Right forelimb (tissue), 1 donor: ENCODE results near the gene SHF.
"Not testable (repeated sequence)": the region's sequence is repeated elsewhere in the genome, so short reads cannot be mapped to it uniquely, and the experiment has no call there.

ENCODE experiments used
- DNase-seq: peaks from one replicate; pipeline ENCODE4 v3.0.0-alpha.2; 2018

SHF gene

DNA sequence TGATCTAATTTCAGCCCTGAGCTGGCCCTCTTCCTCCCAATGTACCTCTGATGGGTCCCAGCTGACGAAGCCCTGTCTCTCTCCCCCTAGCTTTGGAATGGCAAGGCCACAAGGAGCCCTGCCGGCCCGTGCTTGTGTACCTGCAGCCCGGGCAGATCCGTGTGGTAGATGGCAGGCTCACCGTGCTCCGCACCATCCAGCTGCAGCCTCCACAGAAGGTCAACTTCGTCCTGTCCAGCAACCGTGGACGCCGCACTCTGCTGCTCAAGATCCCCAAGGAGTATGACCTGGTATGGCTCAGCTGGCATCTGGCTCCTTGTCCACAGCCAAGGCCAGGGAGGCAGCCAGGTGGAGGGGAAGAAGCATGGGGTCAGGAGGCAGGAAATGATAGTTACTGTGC lies 43.8 kb downstream of the SHF start:
- DNase-seq: no peak

DNA sequence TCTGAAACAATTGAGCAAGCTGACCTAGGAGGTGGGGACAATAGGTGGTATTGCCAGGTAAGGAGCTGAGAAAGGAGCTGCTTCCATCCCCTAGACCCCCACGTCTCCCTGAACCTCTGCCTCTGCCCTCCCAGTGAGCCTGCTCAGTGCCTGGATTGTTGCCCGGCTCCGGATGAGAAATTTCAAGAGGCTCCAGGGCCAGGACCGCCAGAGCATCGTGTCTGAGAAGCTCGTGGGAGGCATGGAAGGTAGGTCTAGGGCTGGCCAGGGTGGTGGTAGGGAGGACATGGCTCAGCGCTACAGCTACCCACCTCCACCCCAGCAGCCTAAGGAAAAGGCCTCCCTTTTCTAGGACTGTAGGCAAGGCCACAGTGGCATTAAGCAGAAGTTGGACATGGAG lies 44.7 kb downstream of the SHF start:
- no peak for DNase-seq

DNA sequence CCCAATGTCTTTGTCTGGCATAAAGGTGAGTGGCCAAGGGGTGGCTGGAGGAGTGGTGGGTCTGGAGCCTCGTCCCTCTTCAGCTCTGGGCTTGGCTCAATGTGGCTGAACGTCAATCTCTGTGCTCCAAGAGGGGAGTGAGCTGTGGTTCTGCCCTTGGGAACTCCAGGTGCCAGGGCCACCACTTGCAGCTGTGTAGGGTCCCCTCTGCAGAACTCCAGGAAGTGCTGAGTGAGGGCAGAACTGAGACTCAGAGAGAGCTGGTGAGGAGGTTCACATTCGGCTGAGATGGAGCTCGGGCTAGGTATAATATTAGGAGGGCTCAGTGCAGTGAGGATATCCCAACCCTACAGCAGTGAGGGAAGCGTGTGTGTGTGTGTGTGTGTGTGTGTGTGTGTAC lies 46.4 kb downstream of the SHF start:
- no peak for DNase-seq

DNA sequence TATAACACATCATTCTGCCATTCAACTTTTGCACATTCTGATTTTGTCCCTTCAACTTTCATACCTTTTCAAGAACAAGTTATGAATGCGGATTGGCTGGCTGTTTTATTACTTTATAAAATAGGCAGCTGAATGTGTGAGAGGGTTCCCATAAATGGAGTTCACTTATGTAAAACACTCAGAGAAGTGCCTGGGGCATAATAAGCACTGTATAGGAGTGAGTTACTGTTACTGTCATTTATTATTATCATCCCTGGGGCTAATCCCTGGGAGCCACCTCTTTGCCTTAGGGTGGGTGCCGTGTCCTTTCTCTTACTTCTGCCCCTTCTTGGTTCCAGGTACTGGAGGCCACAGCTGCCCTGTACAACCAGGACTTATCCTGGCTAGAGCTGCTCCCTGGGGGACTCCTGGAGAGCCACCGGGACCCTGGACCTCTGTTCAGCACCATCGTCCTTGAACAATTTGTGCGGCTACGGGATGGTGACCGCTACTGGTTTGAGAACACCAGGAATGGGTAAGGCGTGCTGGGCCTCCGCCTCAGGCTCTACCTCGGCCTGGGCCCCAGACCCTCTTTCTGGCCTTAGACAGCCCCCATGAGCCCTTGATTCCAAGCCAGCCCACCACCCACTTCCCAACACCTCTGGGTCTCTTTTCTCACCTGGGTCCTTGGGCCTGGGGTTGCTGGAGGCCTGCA lies 47.1 kb downstream of the SHF start:
- no peak for DNase-seq

DNA sequence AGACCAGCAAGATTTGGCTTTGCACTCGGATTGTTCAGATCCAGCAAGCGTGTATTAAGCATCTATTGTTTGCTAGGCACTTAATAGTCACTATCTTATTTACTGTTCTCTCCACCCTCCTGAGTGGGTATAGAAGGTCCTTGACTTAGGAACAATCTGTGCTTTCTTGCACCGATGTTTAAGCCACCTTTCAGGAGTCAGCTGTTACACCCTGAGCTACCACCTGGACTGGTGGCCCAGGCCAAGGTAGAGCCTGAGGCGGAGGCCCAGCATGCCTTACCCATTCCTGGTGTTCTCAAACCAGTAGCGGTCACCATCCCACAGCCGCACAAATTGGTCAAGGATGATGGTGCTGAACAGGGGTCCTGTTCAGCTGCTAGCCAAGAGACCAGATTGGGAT lies 48.0 kb downstream of the SHF start:
- no peak for DNase-seq

DNA sequence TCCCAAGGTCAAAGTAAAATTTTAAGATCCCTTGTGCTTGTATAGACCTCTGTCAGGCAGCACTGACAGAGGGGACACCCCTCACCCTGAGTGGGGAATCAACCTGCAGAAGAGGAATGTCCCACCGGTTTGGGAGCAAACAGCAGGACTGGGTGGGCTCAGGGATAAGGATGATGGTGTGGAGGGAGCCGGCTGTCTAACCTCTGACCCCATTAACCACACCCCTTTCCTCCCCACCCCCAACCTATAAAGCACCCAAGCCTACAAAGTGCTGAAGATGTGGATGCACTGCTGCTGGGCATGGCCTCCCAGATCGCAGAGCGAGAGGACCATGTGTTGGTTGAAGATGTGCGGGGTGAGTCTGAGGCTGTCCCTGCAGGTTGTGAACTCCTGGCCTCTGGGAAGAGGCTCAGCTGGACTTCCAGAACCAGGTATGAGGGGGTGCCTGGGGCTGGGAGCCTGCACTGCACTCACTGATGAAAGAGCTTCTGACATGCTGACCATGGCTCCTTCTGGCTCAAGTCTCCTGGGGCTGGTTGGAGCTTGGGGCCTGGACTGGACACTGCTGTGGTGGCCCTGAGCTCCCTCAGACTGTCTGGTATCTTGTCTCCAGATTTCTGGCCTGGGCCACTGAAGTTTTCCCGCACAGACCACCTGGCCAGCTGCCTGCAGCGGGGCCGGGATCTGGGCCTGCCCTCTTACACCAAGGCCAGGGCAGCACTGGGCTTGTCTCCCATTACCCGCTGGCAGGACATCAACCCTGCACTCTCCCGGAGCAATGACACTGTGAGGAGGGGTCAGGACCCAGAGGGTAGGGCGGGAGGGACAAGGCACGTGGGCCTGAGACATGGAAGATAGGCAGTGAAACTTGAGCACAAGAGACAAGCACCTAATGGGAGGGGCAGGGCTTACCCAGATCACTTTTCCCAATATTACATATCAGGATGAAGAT lies 48.7 kb downstream of the SHF start:
- DNase-seq: no peak

DNA sequence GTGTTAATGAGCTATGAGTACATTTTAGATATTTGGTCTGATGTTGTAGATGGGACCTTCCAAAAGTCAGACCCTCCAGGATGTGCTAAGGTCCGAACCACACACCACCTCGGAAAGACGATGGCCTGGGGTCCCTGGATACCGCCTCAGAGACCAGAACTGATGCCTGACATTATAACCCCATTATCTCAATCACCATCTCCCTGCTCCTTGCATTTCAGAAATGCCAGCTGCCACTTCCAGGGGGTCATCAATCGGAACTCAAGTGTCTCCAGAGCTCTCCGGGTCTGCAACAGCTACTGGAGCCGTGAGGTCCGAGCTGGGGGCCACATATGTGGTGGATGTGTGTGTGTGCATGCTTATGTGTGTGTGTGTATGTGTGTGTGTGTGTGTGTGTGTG lies 50.1 kb downstream of the SHF start:
- no peak for DNase-seq

DNA sequence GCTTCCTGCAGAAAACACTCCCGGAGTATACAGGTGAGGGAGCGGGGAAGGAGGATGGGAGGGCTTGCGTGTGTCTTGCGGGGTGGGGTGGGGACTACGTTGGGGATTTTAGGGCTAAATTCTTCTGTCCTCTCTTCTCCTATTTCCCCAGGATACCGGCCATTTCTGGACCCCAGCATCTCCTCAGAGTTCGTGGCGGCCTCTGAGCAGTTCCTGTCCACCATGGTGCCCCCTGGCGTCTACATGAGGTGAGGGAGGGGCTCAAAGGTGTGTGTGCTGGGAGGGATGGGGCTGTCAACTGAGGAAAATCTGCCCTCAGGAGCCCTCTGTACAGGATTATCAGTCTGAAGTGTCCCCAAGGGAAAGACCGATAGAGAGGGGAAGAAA lies 51.4 kb downstream of the SHF start:
- no peak for DNase-seq

DNA sequence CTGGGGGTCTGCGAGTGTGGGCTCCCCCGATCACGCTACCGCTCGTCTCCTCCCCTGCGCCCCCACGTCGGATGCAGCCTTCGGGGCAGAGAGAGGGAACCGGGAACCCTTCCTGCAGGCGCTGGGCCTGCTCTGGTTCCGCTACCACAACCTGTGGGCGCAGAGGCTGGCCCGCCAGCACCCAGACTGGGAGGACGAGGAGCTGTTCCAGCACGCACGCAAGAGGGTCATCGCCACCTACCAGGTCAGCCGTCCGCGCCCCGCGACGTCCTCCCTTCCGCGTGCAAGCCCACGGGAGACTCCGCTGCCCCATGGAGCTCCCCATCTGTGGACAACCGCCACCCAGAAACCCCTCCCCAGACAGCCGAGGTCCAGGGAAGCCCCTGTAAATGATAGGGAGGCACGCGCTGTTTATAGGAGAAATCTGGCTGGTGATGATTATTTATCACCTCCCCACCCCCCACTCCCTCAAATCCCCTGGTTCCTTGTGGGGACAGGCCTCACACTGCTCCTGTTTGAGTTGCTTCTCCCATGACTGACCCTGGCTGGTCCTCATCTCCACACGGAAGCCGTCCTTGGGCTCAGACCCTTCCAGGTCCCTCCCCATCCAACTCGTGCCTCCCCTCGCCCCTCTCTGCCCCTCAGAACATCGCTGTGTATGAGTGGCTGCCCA lies 51.9 kb downstream of the SHF start:
- DNase-seq: not testable (repeated sequence)

DNA sequence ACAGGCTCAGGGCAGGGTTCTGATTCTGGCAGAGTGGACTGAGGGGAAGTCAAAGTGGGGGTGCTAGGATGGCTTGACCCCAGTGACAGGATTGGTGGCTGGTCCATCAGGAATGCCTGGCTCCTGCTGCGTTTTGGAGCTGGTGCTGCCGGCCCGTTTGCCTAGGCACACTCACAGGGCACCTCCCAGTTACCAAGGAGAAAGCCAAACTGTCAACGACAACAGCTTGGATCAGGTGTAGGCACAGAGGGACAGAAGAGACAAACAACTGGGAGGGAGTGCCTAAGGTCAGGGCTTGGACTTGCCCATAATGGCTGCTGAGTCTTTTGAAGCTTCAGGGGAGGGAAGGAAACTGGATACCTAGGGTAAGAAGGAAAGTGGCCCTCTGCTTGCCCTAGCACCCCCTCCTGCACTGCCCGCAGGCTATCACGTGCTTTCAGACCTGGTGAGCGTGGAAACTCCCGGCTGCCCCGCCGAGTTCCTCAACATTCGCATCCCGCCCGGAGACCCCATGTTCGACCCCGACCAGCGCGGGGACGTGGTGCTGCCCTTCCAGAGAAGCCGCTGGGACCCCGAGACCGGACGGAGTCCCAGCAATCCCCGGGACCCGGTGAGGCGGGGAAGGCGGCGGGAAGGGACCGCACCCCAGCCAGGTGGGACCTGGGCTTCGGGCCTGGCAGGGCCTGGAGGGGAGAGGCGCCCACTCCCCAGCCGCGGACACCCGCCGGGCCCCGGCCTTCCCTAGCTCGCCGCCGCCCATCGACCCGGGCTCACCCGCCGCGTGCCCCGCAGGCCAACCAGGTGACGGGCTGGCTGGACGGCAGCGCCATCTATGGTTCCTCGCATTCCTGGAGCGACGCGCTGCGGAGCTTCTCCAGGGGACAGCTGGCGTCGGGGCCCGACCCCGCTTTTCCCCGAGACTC lies 52.8 kb downstream of the SHF start:
- DNase-seq: no peak

DNA sequence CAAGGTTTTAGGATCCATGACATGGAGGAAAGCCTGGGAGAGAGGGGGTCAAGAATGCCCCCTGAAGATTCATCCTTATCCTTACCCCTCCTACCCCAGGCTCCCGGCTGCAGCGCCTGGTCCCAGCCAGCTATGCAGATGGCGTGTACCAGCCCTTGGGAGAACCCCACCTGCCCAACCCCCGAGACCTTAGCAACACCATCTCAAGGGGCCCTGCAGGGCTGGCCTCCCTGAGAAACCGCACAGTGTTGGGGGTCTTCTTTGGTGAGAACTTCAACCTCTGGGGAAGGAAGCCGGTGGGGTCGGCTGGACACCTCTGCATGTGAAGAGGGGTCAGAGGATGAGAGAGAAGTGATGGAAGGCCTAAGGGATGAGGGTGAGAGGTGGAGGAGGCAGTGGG lies 53.7 kb downstream of the SHF start:
- DNase-seq: no peak

DNA sequence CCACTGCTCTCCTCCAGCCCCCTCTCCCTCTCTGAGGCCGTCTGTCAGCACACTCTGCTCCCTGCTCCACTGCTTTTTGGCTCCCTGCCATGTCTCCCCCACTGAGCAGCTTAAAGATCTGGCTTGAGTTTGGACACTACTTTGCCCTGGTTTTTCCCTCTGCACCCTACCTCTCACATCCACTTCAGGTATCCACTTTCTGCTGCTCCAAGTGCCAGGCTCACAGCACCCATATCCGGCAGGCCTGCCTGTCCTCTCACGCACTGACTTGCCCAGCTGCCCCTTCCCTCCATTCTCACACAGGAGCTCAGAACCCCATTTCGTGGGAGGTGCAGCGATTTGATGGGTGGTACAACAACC lies 54.2 kb downstream of the SHF start:
- no peak for DNase-seq

DNA sequence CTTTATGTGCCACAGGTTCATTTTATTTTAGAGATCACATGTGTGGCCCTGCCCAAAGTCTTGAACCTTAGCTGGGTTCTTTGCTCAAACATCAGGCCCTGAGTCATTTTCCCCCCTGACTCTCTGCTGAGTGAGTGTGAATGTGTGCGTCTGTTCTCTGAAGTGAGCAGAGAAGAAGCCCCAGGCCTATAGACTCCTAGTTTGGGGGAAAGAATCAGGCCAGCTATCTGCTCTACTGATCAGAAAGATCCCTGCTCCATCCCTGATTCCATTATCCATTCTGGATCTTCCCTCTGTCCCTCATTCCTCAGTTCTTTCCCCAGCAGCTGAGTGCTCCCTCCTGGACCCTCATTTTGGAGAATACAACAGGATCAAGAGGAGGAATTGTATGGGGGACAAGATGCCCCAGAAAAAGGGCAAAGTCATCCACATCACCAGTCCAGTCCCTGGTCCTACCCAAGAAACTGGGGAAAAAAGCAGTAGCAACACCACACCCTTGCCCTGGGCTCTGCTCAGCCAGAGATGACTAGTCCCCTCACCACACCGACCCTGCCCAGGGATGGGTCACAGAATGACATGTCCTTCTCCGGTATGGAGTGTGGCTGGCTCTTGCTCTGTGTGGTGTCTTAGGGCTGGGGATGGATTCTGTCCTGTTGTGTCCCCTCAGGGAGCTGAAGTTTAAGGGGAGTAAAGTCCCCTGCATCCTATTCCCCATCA lies 54.8 kb downstream of the SHF start:
- DNase-seq: no peak

DNA sequence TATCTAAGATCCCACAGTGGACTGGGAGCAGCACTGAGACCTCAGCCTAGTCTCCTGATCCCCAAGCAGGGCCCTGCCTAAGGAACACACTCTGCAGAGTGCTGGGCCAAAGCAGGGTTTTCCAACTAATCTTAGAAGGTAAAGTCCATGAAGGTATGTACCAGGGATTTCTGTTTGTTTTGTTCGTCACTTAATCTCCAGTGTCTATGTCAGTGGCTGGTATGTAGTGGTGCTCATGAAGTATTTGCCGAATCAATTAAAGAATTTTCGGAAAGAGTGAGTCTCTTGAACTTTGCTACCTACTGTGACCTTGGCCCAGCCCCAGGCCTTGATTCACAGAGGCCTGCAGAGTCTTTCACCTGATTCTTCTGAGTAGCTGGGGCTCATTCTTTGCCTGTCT lies 56.3 kb downstream of the SHF start:
- DNase-seq: no peak

DNA sequence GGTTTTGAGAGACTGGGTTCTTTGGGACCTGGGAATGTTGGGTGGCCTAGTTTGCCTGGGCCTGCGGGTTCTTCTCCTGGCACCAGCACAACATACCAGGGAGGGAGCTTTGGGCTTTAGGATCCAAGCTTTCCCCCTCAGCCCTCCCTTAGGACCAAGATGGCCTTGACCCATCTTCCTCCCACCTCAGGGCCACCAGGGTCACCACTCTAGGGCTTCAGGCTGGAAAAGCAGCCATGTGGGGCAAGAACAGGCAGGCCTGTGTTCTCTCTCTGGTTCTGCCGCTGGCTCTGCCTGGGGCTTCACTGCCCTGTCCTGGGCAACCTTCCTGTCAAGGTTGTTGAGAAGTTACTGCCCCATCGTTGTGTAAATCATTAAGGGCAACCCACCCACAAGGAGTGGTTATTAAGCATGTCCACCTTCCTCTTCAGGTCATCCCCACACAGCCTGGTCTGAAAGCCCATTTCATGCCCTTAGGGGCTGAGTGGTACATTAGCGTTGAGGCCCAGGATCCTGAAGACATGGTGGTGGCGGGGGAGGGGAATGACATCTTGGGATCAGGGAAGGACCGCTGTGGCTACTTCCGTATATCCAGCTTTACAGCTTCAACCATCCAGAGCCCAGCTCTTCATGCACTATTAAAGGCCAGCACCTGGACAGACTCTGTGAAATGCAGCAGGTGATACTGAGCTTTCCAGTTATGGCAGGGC lies 57.3 kb downstream of the SHF start:
- DNase-seq: no peak

DNA sequence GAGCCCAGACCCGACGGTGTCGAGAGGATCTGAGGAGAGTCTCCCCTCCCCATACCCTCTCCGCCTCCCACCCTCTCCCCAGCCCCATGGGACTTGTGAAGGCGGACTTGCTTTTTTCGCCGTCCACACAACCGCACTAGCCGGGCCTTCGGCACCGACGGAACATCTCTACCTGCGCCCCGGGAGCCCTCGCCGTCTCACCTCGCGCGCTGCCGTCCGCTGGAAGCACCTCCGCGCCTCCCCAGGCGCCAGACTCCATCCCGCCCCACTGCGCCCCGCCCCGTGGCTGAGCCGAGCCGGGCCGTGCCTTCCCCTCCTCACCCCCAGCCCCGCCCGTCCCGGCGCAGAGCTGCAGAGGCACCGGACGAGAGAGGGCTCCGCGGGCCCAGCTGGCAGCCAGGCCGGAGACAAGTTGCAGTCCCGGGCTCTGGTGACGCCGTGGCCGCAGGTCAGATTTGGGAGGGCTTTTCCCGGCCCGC lies 58.1 kb downstream of the SHF start, which contains the start of the genes DUOX1 and DUOXA1:
DUOX1 (plus strand) TSS at position 344 of the 479 bp plus-strand sequence. CDS start 1,973 bp downstream, outside the sequence.
DUOXA1 (minus strand) TSS at position 229 of the 479 bp plus-strand sequence. CDS start 6,865 bp downstream, outside the sequence.
- no peak for DNase-seq

DNA sequence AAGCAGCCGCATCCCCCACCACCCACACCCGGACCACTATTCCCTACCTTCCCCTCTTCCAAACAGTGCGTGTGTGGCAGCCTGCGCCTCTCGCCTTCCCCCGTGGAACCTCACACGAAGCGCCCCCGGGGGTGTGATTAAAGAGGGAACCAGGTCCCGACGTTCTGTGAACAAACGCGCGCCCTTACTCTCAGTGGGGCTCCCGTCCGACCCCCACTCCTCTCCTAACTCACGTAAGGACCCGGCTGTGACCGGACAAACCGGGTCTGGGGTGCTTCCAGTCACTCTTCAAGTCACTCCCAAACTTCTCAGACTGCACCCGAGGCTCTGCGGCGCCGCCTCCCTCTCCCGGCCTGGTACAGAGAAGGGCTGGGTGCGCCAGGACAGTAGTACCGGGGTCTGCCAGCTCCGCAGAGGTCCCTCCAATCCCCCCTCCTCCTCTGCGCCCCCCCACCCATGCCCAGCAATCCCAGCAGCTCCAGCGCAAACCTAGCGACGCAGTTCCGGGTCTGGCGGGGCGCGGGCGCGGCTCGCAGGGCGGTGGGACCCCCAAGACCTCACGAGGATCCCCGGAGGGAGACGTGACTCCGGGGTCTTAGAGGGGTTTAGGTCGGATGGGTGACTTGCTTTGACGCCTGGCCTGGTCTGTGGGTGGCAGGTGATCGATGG lies 58.7 kb downstream of the SHF start:
- DNase-seq: no peak

DNA sequence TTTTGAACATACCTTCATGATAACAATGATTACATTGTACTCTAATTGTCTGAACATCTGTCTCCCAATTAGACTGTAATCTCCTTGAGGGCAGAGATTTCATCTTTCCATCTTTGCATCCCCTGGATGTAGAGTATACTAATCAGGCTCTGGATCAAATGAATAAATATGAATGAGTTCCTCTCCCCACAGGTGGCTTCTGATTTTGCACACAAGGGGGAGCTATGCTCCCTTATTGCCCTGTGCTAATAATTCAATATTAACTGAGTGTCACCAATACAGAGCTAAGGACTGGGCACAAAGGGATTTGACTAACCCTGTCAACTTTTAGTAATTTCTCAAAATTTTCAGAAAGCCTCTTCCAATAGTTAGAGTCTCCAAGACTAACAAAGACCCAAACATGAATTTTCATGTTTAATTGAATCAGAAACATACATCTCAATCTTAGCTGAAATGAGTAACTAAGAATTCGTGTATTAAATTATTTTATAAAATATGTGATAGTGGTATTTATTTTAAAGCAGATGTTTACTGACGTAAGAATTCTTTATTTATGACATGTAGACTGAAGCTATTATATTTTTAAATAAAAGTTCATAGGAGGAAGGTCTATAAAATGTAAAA lies 61.1 kb downstream of the SHF start:
- no peak for DNase-seq

DNA sequence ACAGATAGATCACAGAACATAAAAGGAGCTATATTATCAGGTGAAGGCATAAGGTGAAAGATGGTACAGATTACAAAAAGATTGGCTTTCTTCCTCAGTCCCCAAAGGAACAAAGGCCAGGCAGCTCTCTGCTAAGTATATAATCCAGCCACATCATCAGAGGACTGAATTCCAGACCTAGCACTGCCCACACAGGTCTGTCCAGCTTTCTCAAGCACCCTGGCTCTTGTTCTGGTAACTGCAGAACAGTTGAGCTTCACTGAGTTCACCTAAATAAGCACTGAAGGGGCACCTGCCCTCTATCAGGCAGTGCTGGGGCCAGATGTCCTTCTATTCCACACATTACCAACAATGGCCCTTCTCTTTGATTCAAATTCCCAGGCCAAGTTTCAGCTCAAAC lies 64.4 kb downstream of the SHF start:
- DNase-seq: no peak

DNA sequence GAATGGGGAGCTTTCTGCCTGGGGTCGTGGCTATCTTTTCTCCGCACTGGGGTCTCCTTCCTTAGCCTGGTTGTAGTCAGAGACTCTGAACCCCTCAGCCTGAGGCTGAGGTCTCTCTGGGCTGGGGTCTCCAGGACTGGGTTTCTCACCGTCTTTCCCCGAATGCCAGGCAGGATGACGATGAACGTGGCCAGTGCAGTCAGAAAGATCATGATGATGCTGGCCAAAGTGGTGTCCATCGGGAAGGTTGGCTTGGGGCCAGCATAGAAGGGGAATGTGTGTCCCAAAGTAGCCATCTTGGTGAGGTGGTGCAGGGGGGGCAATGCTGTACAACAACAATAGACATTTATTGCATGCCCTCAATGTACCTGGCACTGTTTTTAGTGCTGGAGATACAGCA lies 65.0 kb downstream of the SHF start:
- no peak for DNase-seq
